ENCODE data around the gene RGS18.

DNA sequence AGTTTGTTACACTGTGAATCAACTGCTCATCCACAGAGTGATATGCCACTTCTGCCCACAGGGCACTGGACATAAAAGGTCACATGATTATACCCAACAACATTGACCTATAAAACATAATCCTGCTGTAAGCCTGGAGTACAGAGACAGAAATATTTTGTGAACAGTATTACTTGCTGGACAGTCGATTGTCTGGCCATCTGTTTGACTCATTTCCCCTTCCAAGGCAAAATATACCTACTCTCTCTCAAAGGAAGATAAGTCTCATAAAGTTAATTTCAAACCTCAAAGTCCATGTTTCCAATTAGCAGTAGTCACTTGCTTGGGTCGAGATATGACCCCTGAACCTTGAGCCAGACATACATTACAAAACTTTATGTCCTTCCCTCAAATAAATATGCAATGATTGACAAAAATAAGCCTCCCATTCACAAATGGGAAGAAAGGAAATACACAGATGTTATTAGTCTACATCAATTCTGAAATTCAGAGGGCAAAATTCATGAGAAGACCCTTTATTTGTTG, 39.3 kb upstream of the RGS18 start:
- TF ChIP-seq, protein P1, sequence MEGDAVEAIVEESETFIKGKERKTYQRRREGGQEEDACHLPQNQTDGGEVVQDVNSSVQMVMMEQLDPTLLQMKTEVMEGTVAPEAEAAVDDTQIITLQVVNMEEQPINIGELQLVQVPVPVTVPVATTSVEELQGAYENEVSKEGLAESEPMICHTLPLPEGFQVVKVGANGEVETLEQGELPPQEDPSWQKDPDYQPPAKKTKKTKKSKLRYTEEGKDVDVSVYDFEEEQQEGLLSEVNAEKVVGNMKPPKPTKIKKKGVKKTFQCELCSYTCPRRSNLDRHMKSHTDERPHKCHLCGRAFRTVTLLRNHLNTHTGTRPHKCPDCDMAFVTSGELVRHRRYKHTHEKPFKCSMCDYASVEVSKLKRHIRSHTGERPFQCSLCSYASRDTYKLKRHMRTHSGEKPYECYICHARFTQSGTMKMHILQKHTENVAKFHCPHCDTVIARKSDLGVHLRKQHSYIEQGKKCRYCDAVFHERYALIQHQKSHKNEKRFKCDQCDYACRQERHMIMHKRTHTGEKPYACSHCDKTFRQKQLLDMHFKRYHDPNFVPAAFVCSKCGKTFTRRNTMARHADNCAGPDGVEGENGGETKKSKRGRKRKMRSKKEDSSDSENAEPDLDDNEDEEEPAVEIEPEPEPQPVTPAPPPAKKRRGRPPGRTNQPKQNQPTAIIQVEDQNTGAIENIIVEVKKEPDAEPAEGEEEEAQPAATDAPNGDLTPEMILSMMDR (IDR thresholded peaks at IDR 0.05): no peak
- TF ChIP-seq POLR2A (IDR thresholded peaks at IDR 0.05): no peak
